IMR-90 (cell line): ENCODE measurements around the gene CAPN10.

Experiments used
- BHLHE40 ChIP-seq: fragments of 150-350 bp; IDR thresholded peaks from 2 replicates; pipeline ENCODE4 v1.6.1; 2016; ENCODE audit warnings: mild to moderate bottlenecking, low read depth, low read length
- CEBPB ChIP-seq: IDR thresholded peaks from 2 replicates; pipeline ENCODE4 v1.6.1; 2012; ENCODE audit warnings: low read depth, low read length, improper control_type of control experiment
- CTCF ChIP-seq: conservative IDR thresholded peaks from 2 replicates; pipeline ENCODE4 v1.5.1; 2012; ENCODE audit warnings: mild to moderate bottlenecking, low read depth, low read length, improper control_type of control experiment
- ELK1 ChIP-seq: fragments of 150-350 bp; IDR thresholded peaks from 2 replicates; pipeline ENCODE4 v1.6.1; 2016; ENCODE audit warnings: low read depth, mild to moderate bottlenecking, low read length, moderate library complexity, borderline replicate concordance
- FOS ChIP-seq: fragments of 150-350 bp; IDR thresholded peaks from 2 replicates; pipeline ENCODE4 v1.6.1; 2016; ENCODE audit warnings: low read depth, low read length
- MAFK ChIP-seq: IDR thresholded peaks from 2 replicates; pipeline ENCODE4 v1.6.1; 2012; ENCODE audit warnings: low read depth, low read length, improper control_type of control experiment
- MAZ ChIP-seq: IDR thresholded peaks from 2 replicates; pipeline ENCODE4 v1.6.1; 2012; ENCODE audit warnings: low read depth, mild to moderate bottlenecking, low read length, improper control_type of control experiment, moderate library complexity, borderline replicate concordance
- POLR2A ChIP-seq: IDR thresholded peaks from 2 replicates; pipeline ENCODE4 v1.6.1; 2012; ENCODE audit warnings: mild to moderate bottlenecking, low read depth, low read length
- RAD21 ChIP-seq: IDR thresholded peaks from 2 replicates; pipeline ENCODE4 v1.6.1; 2012; ENCODE audit warnings: low read length, improper control_type of control experiment
- RCOR1 ChIP-seq: IDR thresholded peaks from 2 replicates; pipeline ENCODE4 v1.6.1; 2012; ENCODE audit warnings: mild to moderate bottlenecking, low read length, improper control_type of control experiment; ENCODE audit not compliant: insufficient replicate concordance
- RFX5 ChIP-seq: IDR thresholded peaks from 2 replicates; pipeline ENCODE4 v1.8.0; 2012; ENCODE audit warnings: low read depth, mild to moderate bottlenecking, low read length, moderate library complexity
- SMC3 ChIP-seq: fragments of 150-350 bp; IDR thresholded peaks from 2 replicates; pipeline ENCODE4 v1.6.1; 2016; ENCODE audit warnings: low read depth, mild to moderate bottlenecking, antibody characterized with exemption, low read length, moderate library complexity
- TF ChIP-seq, protein P1 (sequence below): fragments of 150-350 bp; IDR thresholded peaks from 2 replicates; pipeline ENCODE4 v1.6.1; 2017; ENCODE audit warnings: mild to moderate bottlenecking, antibody characterized with exemption, low read length, low read depth

DNA sequence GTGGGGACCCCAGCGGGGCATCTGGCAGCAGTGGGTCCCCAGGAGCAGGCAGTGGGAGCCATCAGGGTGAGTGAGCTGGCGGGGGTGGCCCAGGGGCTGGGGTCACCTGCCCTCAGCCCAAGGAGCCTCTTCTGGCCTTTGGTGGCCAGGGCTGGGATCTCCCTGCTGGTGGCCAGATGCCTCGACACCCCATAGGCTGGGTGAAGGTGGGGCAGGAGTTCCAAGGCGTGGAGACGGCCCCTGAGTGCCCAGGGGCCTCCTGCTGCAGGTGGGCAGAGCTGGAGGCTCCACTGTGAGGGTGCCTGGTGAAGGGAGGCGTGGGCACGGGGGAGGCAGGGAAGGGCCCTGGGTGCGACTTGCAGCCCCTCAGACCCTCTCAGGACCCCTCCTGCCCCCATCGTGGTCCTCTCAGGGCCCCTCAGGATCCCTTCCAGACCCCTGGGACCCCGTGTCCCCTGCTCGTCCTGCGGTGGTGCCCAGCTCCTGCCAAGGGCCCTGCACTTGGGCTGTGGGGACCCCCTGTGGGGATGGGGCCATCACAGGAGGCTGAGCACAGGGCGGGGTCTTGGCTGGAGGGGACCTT is 33.7 kb downstream of the CAPN10 start:
- no peak for TF ChIP-seq CTCF
- no peak for TF ChIP-seq POLR2A
- no peak for TF ChIP-seq ELK1
- no peak for TF ChIP-seq RCOR1
- TF ChIP-seq RFX5, result no peak
- TF ChIP-seq BHLHE40, result no peak
- TF ChIP-seq CEBPB, result no peak
- no peak for TF ChIP-seq SMC3
- no peak for TF ChIP-seq FOS
- no peak for TF ChIP-seq MAZ
- no peak for TF ChIP-seq MAFK
- no peak for TF ChIP-seq RAD21
- TF ChIP-seq, protein P1, sequence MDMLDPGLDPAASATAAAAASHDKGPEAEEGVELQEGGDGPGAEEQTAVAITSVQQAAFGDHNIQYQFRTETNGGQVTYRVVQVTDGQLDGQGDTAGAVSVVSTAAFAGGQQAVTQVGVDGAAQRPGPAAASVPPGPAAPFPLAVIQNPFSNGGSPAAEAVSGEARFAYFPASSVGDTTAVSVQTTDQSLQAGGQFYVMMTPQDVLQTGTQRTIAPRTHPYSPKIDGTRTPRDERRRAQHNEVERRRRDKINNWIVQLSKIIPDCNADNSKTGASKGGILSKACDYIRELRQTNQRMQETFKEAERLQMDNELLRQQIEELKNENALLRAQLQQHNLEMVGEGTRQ, result no peak
